Measurements from ENCODE around the gene DNAJB4. TPM values are rescaled to one million over a fixed set of nuclear protein-coding genes. Genes with fewer than 3 reads are reported as not detected.

Gene DNAJB4
- total and polyA plus RNA-seq, 2 of the 13 experiments (the other 11 are each of a cell fraction or from before 2014, with no cell fraction given) = 4.4 to 18.6 TPM

GRCh38 chr1:78060857-78061563 is 56.3 kb downstream of the DNAJB4 start:
- H3K27me3 ChIP-seq (ENCODE audit: control insufficient read depth in 1 of 2, insufficient read depth in 2 of 2, low read length in 2 of 2) = no peaks in the 10 kb centered on the region
- POLR2A ChIA-PET = no interaction called here
- no peaks in the 10 kb centered on the region for H3K36me3 ChIP-seq (replicated peaks in 1 of 2; ENCODE audit: control insufficient read depth in 1 of 2, insufficient read depth in 2 of 2, low read length in 2 of 2)
- ATAC-seq (peak; percentile 72), FAIRE-seq (no peak), DNase-seq (ENCODE audit: low spot score) (no peak)
- no peaks in the 10 kb centered on the region for H3K4me1 ChIP-seq (ENCODE audit: insufficient read depth, low read length)
- WGBS (ENCODE audit: low lambda C conversion rate) = 96% methylated on average over 4 of the region's 4 CpGs
- no peak overlapping the region for H3K4me2 ChIP-seq (ENCODE audit: low read depth, low read length)
- no peak overlapping the region for H3K9ac ChIP-seq (ENCODE audit: insufficient read depth, low read depth, low read length)
- BruUV-seq (replicated peaks) = no TSS peak
- H3K79me2 ChIP-seq (ENCODE audit: insufficient read depth, low read length) = peaks cover 44% of the 10 kb centered on the region
- in situ Hi-C loops (cut with HindIII; ENCODE audit: extremely low pct_ligation_motif_present, low pct_unique_long_range_greater_than_20kb) (no loop called here), intact Hi-C loops (cut with micrococcal nuclease; ENCODE audit: unreplicated experiment) (no loop called here)
- H4K20me1 ChIP-seq (ENCODE audit: insufficient read depth, low read length) = peaks cover 2% of the 10 kb centered on the region; the same call in 1 of the 2 replicates
- H3K27ac ChIP-seq (ENCODE audit: extremely low read length, insufficient read depth, low read length) = no peak overlapping the region
- H3K9me3 ChIP-seq (ENCODE audit: low read length) = no peaks in the 10 kb centered on the region
- TF ChIP-seq ESRRA (CRISPR knock-in tag; IDR thresholded peaks at IDR 0.05; ENCODE audit: low read depth) = no peak
- TF ChIP-seq SIN3B (IDR thresholded peaks at IDR 0.05; ENCODE audit: low read length) = no peak
- no peak for TF ChIP-seq STAT5B (CRISPR knock-in tag; IDR thresholded peaks at IDR 0.05)
- TF ChIP-seq RFX1 (IDR thresholded peaks at IDR 0.05) = no peak
- no peak for TF ChIP-seq ZNF780A (CRISPR knock-in tag; IDR thresholded peaks at IDR 0.05)
- no peak for TF ChIP-seq ZNF34 (CRISPR knock-in tag; IDR thresholded peaks at IDR 0.05; ENCODE audit: borderline replicate concordance)
- TF ChIP-seq TOPORS (CRISPR knock-in tag; IDR thresholded peaks at IDR 0.05) = no peak
- TF ChIP-seq SUZ12 (IDR thresholded peaks at IDR 0.05; ENCODE audit: low read depth, low read length) = no peak
- no peak for TF ChIP-seq BHLHE40 (IDR thresholded peaks at IDR 0.05; ENCODE audit: low read length)
- TF ChIP-seq SPEN (CRISPR knock-in tag; IDR thresholded peaks at IDR 0.05; ENCODE audit: low read depth) = no peak
- TF ChIP-seq THAP7 (CRISPR knock-in tag; IDR thresholded peaks at IDR 0.05) = no peak
- no peak for TF ChIP-seq GATAD1 (CRISPR knock-in tag; IDR thresholded peaks at IDR 0.05)
- TF ChIP-seq GLMP (CRISPR knock-in tag; IDR thresholded peaks at IDR 0.05; ENCODE audit: borderline replicate concordance) = no peak
- TF ChIP-seq JUN (CRISPR knock-in tag; IDR thresholded peaks at IDR 0.05) = no peak
- no peak for TF ChIP-seq ZNF329 (CRISPR knock-in tag; IDR thresholded peaks at IDR 0.05; ENCODE audit: low read depth)
- CTCF ChIA-PET (ENCODE audit: low intra/inter-chr PET ratio, low total read pairs) = no interaction called here
- H3K4me3 ChIP-seq (replicated peaks in 1 of 3; ENCODE audit: insufficient read depth in 1 of 3, low read depth in 2 of 3, low read length in 3 of 3) = no peak overlapping the region
- H2AFZ ChIP-seq (ENCODE audit: low read length) = no peak overlapping the region
